A549 (cell line): ENCODE results near the gene DOP1A.

Experiments
- CHD2 ChIP-seq: fragments of 150-350 bp; IDR thresholded peaks from 2 replicates; pipeline ENCODE4 v1.6.1; 2014; ENCODE audit warnings: low read length; ENCODE audit not compliant: partially characterized antibody
- CTCF ChIP-seq: fragments of >200 bp; sonication (Bioruptor Twin); formaldehyde crosslinking; IDR thresholded peaks from 3 replicates; pipeline ENCODE4 v1.5.1; 2016
- EP300 ChIP-seq, 2 experiments: fragments of >200 bp; sonication (Bioruptor Twin); formaldehyde crosslinking; IDR thresholded peaks; 2 replicates in 1 of 2; 3 replicates in 1 of 2; pipeline ENCODE4 v1.6.1; 2016 to 2017
- HOXB5 ChIP-seq: fragments of 250-450 bp; sonication (Bioruptor Pico); IDR thresholded peaks from 2 replicates; pipeline ENCODE4 v1.5.0; 2020; ENCODE audit warnings: mild to moderate bottlenecking, moderate library complexity
- KDM1A ChIP-seq: fragments of 200-600 bp; sonication (generic); IDR thresholded peaks from 2 replicates; pipeline ENCODE4 v1.6.1; 2016; ENCODE audit warnings: low read depth, mild to moderate bottlenecking
- PHF8 ChIP-seq: fragments of 200-600 bp; sonication (generic); IDR thresholded peaks from 2 replicates; pipeline ENCODE4 v1.6.1; 2016; ENCODE audit warnings: low read depth, mild to moderate bottlenecking, antibody characterized with exemption, moderate library complexity, borderline replicate concordance
- POLR2A ChIP-seq: IDR thresholded peaks from 2 replicates; pipeline ENCODE4 v1.6.1; 2012; ENCODE audit warnings: mild to moderate bottlenecking, low read length

GRCh38 chr6:83119742-83120300 is 52.4 kb downstream of the DOP1A start:
- TF ChIP-seq CHD2, result no peak
- TF ChIP-seq POLR2A, result no peak
- no peak for TF ChIP-seq KDM1A
- no peak for TF ChIP-seq CTCF
- no peak for TF ChIP-seq HOXB5 (CRISPR knock-in tag)
- no peak for TF ChIP-seq PHF8
- no peak for TF ChIP-seq EP300 (IDR thresholded peaks at IDR 0.05)
